ENCODE results near the gene AGR2. TPM values are rescaled to one million over a fixed set of nuclear protein-coding genes. Genes with fewer than 3 reads are reported as not detected.

Gene AGR2
- total and polyA plus RNA-seq, 2 of the 4 experiments (the other 2 are of a cell fraction), result not detected

DNA sequence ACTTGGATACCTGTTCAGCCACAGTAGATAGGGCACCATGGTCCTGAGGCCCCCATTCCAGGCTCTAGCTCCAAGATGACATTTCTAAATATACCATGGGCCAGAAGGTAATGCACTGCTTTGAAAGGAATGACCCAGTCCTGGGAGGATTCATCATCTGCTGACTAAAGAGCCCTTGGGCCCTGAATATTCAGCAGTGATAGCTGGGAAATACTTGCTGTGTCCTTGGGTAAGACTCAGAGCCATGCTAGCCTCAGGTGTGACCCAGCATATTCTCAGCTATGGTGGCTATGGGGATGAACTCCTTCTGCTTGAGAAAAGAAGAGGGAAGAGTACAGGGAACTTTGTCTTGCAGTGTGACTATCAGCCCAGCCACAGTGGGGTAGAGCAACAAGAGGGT, 21.3 kb upstream of the AGR2 start:
- intact Hi-C loops (cut with micrococcal nuclease), result no loop called here
- Histone ChIP-seq H2BK15ac (ENCODE audit: low read depth, low read length) (no peak overlapping the region), H3K23ac (ENCODE audit: low read depth, low read length) (no peak overlapping the region), H3K4me1 (ENCODE audit: control insufficient read depth, insufficient read depth, low read length) (no peaks in the 10 kb centered on the region), H3K9me3 (ENCODE audit: control insufficient read depth, insufficient read depth, low read length) (no peaks in the 10 kb centered on the region), H3K4me3 (ENCODE audit: insufficient read depth, low read depth, low read length) (no peak overlapping the region), H2BK5ac (ENCODE audit: low read depth, low read length, poor library complexity, severe bottlenecking) (no peak overlapping the region), H4K20me1 (ENCODE audit: insufficient read depth, low read length) (no peaks in the 10 kb centered on the region), H2AK9ac (replicated peaks; ENCODE audit: low read depth, low read length, poor library complexity) (no peak overlapping the region), H3K79me1 (ENCODE audit: low read depth in 1 of 2, low read length in 2 of 2) (no peaks in the 10 kb centered on the region), H2AK5ac (ENCODE audit: low read depth, low read length) (no peak overlapping the region), H3K56ac (ENCODE audit: extremely low read depth, insufficient read depth, low read length) (no peak overlapping the region), H3K9ac (ENCODE audit: low read depth, low read length) (no peak overlapping the region), H3K4me2 (ENCODE audit: low read depth, low read length) (no peak overlapping the region), H4K91ac (ENCODE audit: insufficient read depth, low read depth, low read length) (no peak overlapping the region), H2AFZ (replicated peaks; ENCODE audit: low read length, poor library complexity) (no peak overlapping the region), H3K36me3 (ENCODE audit: control insufficient read depth, insufficient read depth, low read length) (no peaks in the 10 kb centered on the region), H3K9me1 (ENCODE audit: insufficient read depth, low read length) (no peaks in the 10 kb centered on the region), H3K27ac (ENCODE audit: insufficient read depth, low read length) (no peak overlapping the region), H3K27me3 (ENCODE audit: control insufficient read depth, insufficient read depth, low read length) (no peaks in the 10 kb centered on the region), H4K8ac (ENCODE audit: low read depth in 2 of 2, low read length in 2 of 2) (no peak overlapping the region), H4K5ac (ENCODE audit: low read depth, low read length) (no peak overlapping the region), H3K18ac (ENCODE audit: low read depth, low read length) (no peak overlapping the region), H3K4ac (ENCODE audit: low read depth, low read length) (no peak overlapping the region), H2BK20ac (ENCODE audit: low read depth, low read length) (no peak overlapping the region), H3K14ac (replicated peaks; ENCODE audit: low read depth, low read length) (no peak overlapping the region), H2BK120ac (ENCODE audit: low read depth, low read length) (no peak overlapping the region)
- no peak for ATAC-seq (ENCODE audit: low read depth)
- CTCF ChIA-PET, result interaction anchor here (0.5 kb wide), 1 partner anchor 538 kb away, joined by 3 read pairs; no protein-coding TSS in a partner anchor
- TF ChIP-seq ELK1 (IDR thresholded peaks at IDR 0.05; ENCODE audit: borderline replicate concordance, low read depth, low read length) (no peak), NFE2L2 (IDR thresholded peaks at IDR 0.05; ENCODE audit: low read depth, low read length) (no peak), BHLHE40 (IDR thresholded peaks at IDR 0.05; ENCODE audit: low read depth, low read length) (no peak)
- POLR2A ChIA-PET (ENCODE audit: unreplicated experiment), result no interaction called here
- dilution Hi-C loops (cut with HindIII; ENCODE audit: low sequenced_read_pairs, unreplicated experiment), result no loop called here
- BruUV-seq (replicated peaks), result no TSS peak
- DNase-seq, result no peak
- in situ Hi-C loops (cut with MboI; ENCODE audit: low sequenced_read_pairs), result no loop called here
